Uterus (tissue), 2 donors: ENCODE measurements around the gene IRF7.

Experiments
- POLR2A ChIP-seq, 2 donors: fragments of 450-650 bp; IDR thresholded peaks; one replicate each; pipeline ENCODE4 v1.6.1; 2016; ENCODE audit warnings: antibody characterized with exemption in 2 of 2, mild to moderate bottlenecking in 1 of 2, moderate library complexity in 1 of 2
- TF ChIP-seq, protein P1 (sequence below), 4 experiments: fragments of 200-600 bp in 2 of 4; fragments of 450-650 bp in 2 of 4; sonication (generic) in 2 of 4; IDR thresholded peaks; one replicate each; pipeline ENCODE4 v1.5.1; 2016 to 2019; ENCODE audit warnings: antibody characterized with exemption in 4 of 4, mild to moderate bottlenecking in 2 of 4, moderate library complexity in 1 of 4

- TF ChIP-seq, protein P1, sequence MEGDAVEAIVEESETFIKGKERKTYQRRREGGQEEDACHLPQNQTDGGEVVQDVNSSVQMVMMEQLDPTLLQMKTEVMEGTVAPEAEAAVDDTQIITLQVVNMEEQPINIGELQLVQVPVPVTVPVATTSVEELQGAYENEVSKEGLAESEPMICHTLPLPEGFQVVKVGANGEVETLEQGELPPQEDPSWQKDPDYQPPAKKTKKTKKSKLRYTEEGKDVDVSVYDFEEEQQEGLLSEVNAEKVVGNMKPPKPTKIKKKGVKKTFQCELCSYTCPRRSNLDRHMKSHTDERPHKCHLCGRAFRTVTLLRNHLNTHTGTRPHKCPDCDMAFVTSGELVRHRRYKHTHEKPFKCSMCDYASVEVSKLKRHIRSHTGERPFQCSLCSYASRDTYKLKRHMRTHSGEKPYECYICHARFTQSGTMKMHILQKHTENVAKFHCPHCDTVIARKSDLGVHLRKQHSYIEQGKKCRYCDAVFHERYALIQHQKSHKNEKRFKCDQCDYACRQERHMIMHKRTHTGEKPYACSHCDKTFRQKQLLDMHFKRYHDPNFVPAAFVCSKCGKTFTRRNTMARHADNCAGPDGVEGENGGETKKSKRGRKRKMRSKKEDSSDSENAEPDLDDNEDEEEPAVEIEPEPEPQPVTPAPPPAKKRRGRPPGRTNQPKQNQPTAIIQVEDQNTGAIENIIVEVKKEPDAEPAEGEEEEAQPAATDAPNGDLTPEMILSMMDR (IDR thresholded peaks at IDR 0.05) = no peak
- TF ChIP-seq POLR2A (IDR thresholded peaks at IDR 0.05) = no peak
Measured at GRCh38 chr11:567629-568292, 48.0 kb downstream of the IRF7 start.
